Measurements from ENCODE around the gene ZNF135. TPM values are rescaled to one million over a fixed set of nuclear protein-coding genes. Genes with fewer than 3 reads are reported as not detected.
A peak's percentile ranks its signal among the peaks of the same experiment; 100 is the strongest.

The ZNF135 gene
- total RNA-seq, 1 donor from 2014 or later, result 3.6 TPM

DNA sequence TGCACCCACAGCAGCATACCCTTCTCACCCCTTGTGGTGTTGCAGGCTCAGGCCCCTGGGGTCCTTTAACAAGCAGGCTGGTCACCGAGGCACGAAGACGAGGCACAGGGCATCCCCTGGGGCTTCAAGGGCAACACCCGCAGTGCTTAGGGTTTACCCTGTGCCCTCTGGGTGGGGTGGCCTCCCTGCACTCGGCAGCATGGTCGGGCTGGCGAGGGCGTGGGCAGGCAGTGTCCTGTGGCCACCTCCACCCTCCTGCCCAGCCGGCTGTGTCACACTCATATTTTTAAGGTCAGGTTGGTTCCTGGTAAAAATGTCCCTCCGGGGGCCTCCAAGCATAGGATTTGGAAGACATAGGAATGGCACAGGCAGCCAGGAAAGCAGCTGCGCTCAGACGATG lies 11.4 kb upstream of the ZNF135 start:
- TF ChIP-seq, protein P1, sequence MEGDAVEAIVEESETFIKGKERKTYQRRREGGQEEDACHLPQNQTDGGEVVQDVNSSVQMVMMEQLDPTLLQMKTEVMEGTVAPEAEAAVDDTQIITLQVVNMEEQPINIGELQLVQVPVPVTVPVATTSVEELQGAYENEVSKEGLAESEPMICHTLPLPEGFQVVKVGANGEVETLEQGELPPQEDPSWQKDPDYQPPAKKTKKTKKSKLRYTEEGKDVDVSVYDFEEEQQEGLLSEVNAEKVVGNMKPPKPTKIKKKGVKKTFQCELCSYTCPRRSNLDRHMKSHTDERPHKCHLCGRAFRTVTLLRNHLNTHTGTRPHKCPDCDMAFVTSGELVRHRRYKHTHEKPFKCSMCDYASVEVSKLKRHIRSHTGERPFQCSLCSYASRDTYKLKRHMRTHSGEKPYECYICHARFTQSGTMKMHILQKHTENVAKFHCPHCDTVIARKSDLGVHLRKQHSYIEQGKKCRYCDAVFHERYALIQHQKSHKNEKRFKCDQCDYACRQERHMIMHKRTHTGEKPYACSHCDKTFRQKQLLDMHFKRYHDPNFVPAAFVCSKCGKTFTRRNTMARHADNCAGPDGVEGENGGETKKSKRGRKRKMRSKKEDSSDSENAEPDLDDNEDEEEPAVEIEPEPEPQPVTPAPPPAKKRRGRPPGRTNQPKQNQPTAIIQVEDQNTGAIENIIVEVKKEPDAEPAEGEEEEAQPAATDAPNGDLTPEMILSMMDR (IDR thresholded peaks at IDR 0.05), result no peak
- H3K4me1 ChIP-seq, result no peaks in the 10 kb centered on the region
- no peak for DNase-seq

DNA sequence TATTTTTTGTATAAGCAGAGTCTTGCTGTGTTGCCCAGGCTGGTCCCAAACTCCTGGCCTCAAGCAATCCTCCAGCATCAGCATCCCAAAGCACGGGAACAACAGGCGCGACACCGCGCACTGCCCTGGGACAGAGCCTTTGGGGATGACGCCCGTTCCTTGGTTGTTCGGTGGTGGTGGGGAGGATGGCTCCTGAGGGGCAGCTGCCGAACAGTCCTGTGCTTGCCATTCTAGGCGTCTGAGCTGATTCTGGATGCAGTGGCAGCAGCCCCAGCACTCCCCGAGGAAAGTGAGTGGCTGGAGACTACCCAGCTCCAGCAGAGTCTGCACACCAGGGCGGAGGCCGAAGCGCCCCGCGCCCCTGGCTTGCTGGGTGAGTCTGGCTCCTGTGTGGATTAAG lies 6.8 kb upstream of the ZNF135 start:
- DNase-seq (no peak), ATAC-seq (no peak)
- no peaks in the 10 kb centered on the region for H3K27me3 ChIP-seq (ENCODE audit: low read depth)
- no peaks in the 10 kb centered on the region for H3K36me3 ChIP-seq
- TF ChIP-seq, protein P1 (IDR thresholded peaks at IDR 0.05), result no peak
- no peaks in the 10 kb centered on the region for H3K4me1 ChIP-seq
- H3K27ac ChIP-seq, result no peak overlapping the region
- H3K4me3 ChIP-seq, result no peak overlapping the region
- intact Hi-C loops (cut with DNase I), result no loop called here
- H3K9me3 ChIP-seq, result peaks cover 18% of the 10 kb centered on the region

More for the DNA sequence above, 11.4 kb upstream of the ZNF135 start:
- Histone ChIP-seq H3K9me3 (peaks cover 58% of the 10 kb centered on the region), H3K36me3 (no peaks in the 10 kb centered on the region), H3K4me3 (no peak overlapping the region), H3K27ac (no peak overlapping the region), H3K27me3 (ENCODE audit: low read depth) (no peaks in the 10 kb centered on the region)
- no peak for ATAC-seq
- intact Hi-C loops (cut with DNase I), result no loop called here

DNA sequence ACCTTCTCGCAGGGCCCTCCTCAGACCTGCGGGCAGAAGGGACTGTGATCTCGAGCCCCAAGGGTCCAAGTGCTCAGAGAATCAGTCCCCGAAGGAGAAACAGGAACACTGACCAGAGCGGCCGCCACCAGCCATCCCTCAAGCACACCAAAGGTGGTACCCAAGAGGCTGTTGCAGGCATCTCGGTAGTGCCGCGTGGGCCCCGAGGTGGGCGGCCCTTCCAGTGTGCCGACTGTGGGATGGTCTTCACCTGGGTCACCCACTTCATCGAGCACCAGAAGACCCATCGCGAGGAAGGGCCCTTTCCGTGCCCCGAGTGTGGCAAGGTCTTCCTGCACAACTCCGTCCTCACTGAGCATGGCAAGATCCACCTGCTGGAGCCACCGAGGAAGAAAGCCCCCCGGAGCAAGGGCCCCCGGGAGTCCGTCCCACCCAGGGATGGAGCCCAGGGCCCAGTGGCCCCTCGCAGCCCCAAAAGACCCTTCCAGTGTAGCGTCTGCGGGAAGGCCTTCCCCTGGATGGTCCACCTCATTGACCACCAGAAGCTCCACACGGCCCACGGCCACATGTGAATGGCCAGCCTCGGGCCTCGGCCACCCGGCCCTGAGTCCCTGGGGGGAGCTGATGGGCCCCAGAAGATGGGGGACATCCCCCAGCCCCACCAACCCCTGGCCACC lies 5.5 kb upstream of the ZNF135 start:
- intact Hi-C loops (cut with DNase I), result no loop called here
- Histone ChIP-seq H3K36me3 (no peaks in the 10 kb centered on the region), H3K4me1 (no peaks in the 10 kb centered on the region), H3K4me3 (no peak overlapping the region), H3K27ac (no peak overlapping the region), H3K27me3 (ENCODE audit: low read depth) (no peaks in the 10 kb centered on the region), H3K9me3 (peaks cover 9% of the 10 kb centered on the region)
- ATAC-seq (no peak), DNase-seq (no peak)
- TF ChIP-seq, protein P1 (IDR thresholded peaks at IDR 0.05), result no peak

DNA sequence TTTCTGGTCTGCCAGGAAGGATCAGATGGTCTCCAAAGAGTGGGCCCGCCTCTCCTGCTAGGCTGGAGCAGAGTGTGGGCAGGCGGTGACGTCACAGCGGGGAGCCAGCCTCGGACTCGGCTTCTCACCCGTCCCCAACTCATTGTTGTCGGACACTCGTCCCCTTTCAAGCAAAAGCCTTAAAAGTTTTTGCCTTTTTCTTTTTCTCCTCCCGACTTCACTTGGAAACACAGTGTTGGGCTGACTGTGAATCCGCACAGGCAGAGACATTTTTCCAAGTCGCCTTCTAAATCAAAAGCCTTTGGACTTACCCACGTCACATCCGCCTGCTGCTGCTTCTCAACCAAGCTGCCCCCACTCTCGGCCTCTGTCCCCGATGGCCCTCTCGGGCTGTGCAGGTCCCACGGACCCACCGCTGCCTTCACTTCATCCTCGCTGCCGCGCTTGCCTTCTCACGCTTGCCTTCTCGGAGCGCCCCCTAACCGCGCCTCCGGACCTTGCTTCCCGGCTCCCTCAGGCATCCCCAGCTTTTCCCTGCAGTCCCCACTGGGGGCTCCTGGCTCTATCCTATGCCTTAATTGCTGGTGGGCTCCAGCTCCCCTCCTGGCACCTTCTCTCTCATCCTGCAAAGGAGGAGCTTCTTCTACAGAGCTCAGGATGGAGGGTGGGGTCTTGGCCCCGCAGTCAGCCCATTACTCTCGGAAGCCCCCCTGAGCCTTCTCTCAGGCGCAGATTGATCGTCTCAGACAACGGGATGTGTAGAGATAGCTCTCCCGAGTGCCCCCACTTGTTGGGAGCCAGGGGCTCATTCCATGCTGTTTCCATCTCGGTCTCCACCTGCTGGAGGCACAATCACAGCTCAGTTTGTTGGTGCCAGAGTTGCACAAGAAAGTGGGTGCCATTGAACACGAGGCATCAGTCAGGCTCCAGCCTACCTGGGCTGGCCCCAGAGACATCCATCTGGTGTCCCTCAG lies 3.9 kb upstream of the ZNF135 start:
- ATAC-seq, result no peak
- no peaks in the 10 kb centered on the region for H3K27me3 ChIP-seq (ENCODE audit: low read depth)
- H3K27ac ChIP-seq, result peak overlapping the region; percentile 60
- H3K4me1 ChIP-seq, result no peaks in the 10 kb centered on the region
- no peak for DNase-seq
- H3K4me3 ChIP-seq, result peak overlapping the region; percentile 36
- intact Hi-C loops (cut with DNase I), result no loop called here
- H3K36me3 ChIP-seq, result no peaks in the 10 kb centered on the region
- peaks cover 3% of the 10 kb centered on the region for H3K9me3 ChIP-seq
- TF ChIP-seq, protein P1 (IDR thresholded peaks at IDR 0.05), result peak; percentile 16

DNA sequence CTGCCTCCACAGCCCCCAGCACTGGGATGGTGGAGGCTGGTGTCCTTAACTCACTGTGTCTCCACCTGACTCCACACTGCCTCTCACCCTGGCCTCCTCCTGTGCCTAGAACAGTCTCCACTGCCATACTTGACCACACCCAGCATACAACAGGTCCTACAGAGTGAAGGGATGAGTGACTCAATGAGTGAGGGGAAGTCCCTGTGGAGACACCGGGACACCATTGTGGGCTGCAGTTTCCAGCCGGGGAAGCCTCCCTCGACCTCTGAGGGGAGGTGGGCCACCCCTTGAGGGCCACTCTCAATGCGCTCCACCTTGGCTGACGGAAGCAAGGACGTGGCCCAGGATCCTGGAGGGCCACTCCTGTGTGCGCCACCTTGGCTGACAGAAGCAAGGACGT lies 2.8 kb upstream of the ZNF135 start:
- ATAC-seq (no peak), DNase-seq (no peak)
- intact Hi-C loops (cut with DNase I), result no loop called here
- Histone ChIP-seq H3K27me3 (ENCODE audit: low read depth) (no peaks in the 10 kb centered on the region), H3K9me3 (peaks cover 3% of the 10 kb centered on the region), H3K4me1 (no peaks in the 10 kb centered on the region), H3K36me3 (no peaks in the 10 kb centered on the region), H3K27ac (no peak overlapping the region), H3K4me3 (no peak overlapping the region)
- TF ChIP-seq, protein P1 (IDR thresholded peaks at IDR 0.05), result no peak
